ENCODE results near the gene H1-8. TPM values are rescaled to one million over a fixed set of nuclear protein-coding genes. Genes with fewer than 3 reads are reported as not detected.

Gene H1-8
- total RNA-seq, 1 experiment from 2014 or later, result not detected

DNA sequence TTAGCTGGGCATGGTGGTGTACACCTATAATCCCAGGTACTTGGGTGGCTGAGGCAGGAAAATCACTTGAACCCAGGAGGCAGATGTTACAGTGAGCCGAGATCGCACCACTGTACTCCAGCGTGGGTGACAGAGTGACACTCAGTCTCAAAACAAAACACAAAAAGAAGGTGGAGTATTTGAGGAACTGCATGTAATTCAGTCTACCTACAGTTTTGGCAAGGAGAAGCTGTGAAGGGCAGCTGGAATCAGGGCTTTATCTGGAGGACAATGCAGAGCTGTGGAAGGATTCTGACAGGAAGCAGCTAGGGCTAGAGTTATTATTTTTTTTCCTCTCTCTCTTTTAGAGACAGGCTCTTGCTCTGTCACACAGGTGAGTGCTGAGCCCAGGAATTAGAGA lies 6.8 kb downstream of the H1-8 start:
- peaks cover 14% of the 10 kb centered on the region for H3K4me1 ChIP-seq (replicated peaks; ENCODE audit: insufficient read depth)
- H2AFZ ChIP-seq, result no peak overlapping the region
- no peaks in the 10 kb centered on the region for H3K9me2 ChIP-seq (ENCODE audit: insufficient read depth)
- intact Hi-C loops (cut with micrococcal nuclease; ENCODE audit: unreplicated experiment), result no loop called here
- H3K27me3 ChIP-seq (ENCODE audit: insufficient read depth, low read depth), result no peaks in the 10 kb centered on the region
- ChIA-PET CTCF (no interaction called here), POLR2A (ENCODE audit: unreplicated experiment) (no interaction called here)
- H3K4me2 ChIP-seq, result peak overlapping the region; percentile 34; the same call in 1 of the 2 replicates
- H3F3A ChIP-seq (ENCODE audit: insufficient read depth, low read depth), result peaks cover 11% of the 10 kb centered on the region; the same call in 1 of the 2 replicates
- no peaks in the 10 kb centered on the region for H4K20me1 ChIP-seq (ENCODE audit: insufficient read depth)
- DNase-seq, result no peak
- TF ChIP-seq, protein P1, sequence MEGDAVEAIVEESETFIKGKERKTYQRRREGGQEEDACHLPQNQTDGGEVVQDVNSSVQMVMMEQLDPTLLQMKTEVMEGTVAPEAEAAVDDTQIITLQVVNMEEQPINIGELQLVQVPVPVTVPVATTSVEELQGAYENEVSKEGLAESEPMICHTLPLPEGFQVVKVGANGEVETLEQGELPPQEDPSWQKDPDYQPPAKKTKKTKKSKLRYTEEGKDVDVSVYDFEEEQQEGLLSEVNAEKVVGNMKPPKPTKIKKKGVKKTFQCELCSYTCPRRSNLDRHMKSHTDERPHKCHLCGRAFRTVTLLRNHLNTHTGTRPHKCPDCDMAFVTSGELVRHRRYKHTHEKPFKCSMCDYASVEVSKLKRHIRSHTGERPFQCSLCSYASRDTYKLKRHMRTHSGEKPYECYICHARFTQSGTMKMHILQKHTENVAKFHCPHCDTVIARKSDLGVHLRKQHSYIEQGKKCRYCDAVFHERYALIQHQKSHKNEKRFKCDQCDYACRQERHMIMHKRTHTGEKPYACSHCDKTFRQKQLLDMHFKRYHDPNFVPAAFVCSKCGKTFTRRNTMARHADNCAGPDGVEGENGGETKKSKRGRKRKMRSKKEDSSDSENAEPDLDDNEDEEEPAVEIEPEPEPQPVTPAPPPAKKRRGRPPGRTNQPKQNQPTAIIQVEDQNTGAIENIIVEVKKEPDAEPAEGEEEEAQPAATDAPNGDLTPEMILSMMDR (conservative IDR thresholded peaks at IDR 0.05), result no peak
- no peak for TF ChIP-seq EZH2 (IDR thresholded peaks at IDR 0.05; ENCODE audit: low read depth)
- no peak overlapping the region for H3K4me3 ChIP-seq
- no peaks in the 10 kb centered on the region for H3K9me3 ChIP-seq (ENCODE audit: insufficient read depth, low read depth)
- H3K27ac ChIP-seq, result no peak overlapping the region
- no peaks in the 10 kb centered on the region for H3K79me2 ChIP-seq (ENCODE audit: low read depth)
- H3K36me3 ChIP-seq (ENCODE audit: low read depth), result no peaks in the 10 kb centered on the region
- BruUV-seq (replicated peaks), result no TSS peak

DNA sequence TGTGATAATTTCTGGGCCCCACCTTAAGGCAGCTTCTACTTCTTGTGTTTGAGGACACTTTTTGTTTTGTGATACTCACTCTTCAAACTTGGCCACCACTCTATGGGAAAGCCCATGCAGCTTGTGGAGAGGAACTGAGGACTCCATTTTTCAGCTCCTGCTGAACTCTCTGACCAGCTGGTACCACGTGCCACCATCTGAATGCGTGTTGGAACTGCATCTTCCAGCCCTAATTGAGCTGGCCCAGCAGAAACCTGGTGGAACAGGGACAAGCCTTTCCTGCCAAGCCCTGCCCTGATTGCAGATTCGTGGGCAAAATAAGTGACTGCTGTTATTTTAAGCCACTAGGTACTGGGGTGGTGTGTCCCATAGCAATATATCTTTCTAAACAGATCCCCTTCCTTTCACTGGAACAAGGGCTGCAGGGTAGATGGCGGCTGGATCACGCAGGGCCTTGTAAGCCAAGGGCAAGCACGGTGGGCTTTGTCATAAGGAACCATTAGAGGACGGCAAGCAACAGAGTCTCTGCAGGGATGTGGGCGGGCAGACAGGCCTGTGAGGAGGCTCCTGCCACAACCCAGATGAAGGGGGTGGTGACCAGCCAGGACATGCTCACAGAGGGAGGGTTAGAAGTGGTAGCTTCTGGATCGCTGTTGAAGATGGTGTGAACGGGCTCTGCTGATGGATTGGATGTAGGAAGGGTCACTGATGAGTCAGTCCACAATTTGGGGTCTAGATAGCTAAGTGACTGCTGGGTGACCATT lies 9.5 kb downstream of the H1-8 start:
- CTCF ChIA-PET, result no interaction called here
- no peaks in the 10 kb centered on the region for H3F3A ChIP-seq (ENCODE audit: insufficient read depth, low read depth)
- H4K20me1 ChIP-seq (ENCODE audit: insufficient read depth), result no peaks in the 10 kb centered on the region
- intact Hi-C loops (cut with micrococcal nuclease; ENCODE audit: unreplicated experiment), result no loop called here
- H3K4me2 ChIP-seq, result no peak overlapping the region
- BruUV-seq (replicated peaks), result no TSS peak
- no peak overlapping the region for H3K4me3 ChIP-seq
- H3K36me3 ChIP-seq (ENCODE audit: low read depth), result no peaks in the 10 kb centered on the region
- DNase-seq, result no peak
- H3K27me3 ChIP-seq (ENCODE audit: insufficient read depth, low read depth), result no peaks in the 10 kb centered on the region
- H3K4me1 ChIP-seq (replicated peaks; ENCODE audit: insufficient read depth), result peaks cover 14% of the 10 kb centered on the region
- H3K9me3 ChIP-seq (ENCODE audit: insufficient read depth, low read depth), result no peaks in the 10 kb centered on the region
- H3K9me2 ChIP-seq (ENCODE audit: insufficient read depth), result no peaks in the 10 kb centered on the region
- no peak overlapping the region for H3K27ac ChIP-seq
- no peak overlapping the region for H2AFZ ChIP-seq
- TF ChIP-seq, protein P1 (conservative IDR thresholded peaks at IDR 0.05), result no peak
- TF ChIP-seq EZH2 (IDR thresholded peaks at IDR 0.05; ENCODE audit: low read depth), result no peak
- H3K79me2 ChIP-seq (ENCODE audit: low read depth), result no peaks in the 10 kb centered on the region
- POLR2A ChIA-PET (ENCODE audit: unreplicated experiment), result no interaction called here

DNA sequence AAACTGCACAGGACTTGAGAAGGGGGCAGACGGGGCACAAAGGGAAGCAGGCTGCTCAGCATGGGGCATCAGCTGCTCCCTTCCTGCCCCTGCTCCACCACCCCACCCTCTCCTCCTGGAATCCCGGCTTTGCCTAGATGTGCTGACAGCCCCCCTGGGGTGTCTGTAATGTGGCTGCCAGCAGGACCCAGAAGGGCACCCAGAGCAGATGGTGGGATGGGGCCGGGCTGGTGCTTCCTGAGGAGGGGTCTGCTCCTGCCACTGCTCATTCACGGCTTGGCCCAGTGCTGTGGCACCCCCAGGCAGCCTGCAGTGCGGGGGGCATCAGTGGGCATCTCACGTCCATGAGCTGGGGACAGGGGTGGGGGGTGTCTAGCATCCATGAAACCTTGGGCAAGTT lies 10.2 kb downstream of the H1-8 start:
- no TSS peak for BruUV-seq (replicated peaks)
- ChIA-PET POLR2A (ENCODE audit: unreplicated experiment) (no interaction called here), CTCF (no interaction called here)
- H3K4me3 ChIP-seq, result no peak overlapping the region
- H3K4me2 ChIP-seq, result no peak overlapping the region
- DNase-seq, result no peak
- no peak overlapping the region for H3K27ac ChIP-seq
- no peaks in the 10 kb centered on the region for H3K79me2 ChIP-seq (ENCODE audit: low read depth)
- intact Hi-C loops (cut with micrococcal nuclease; ENCODE audit: unreplicated experiment), result no loop called here
- no peaks in the 10 kb centered on the region for H4K20me1 ChIP-seq (ENCODE audit: insufficient read depth)
- TF ChIP-seq EZH2 (IDR thresholded peaks at IDR 0.05; ENCODE audit: low read depth), result no peak
- TF ChIP-seq, protein P1 (conservative IDR thresholded peaks at IDR 0.05), result no peak
- H3K27me3 ChIP-seq (ENCODE audit: insufficient read depth, low read depth), result no peaks in the 10 kb centered on the region
- H2AFZ ChIP-seq, result no peak overlapping the region
- H3K9me3 ChIP-seq (ENCODE audit: insufficient read depth, low read depth), result no peaks in the 10 kb centered on the region
- no peaks in the 10 kb centered on the region for H3K9me2 ChIP-seq (ENCODE audit: insufficient read depth)
- H3F3A ChIP-seq (ENCODE audit: insufficient read depth, low read depth), result no peaks in the 10 kb centered on the region; the same call in 1 of the 2 replicates
- peaks cover 17% of the 10 kb centered on the region for H3K4me1 ChIP-seq (replicated peaks; ENCODE audit: insufficient read depth)
- no peaks in the 10 kb centered on the region for H3K36me3 ChIP-seq (ENCODE audit: low read depth)
